22Rv1 (cell line): ENCODE data around the gene ZFC3H1.

Source experiments
- CTCF ChIP-seq: fragments of 450-650 bp; IDR thresholded peaks from 2 replicates; pipeline ENCODE4 v1.5.1; 2017; ENCODE audit warnings: mild to moderate bottlenecking
- ZFX ChIP-seq: fragments of 450-650 bp; IDR thresholded peaks from 2 replicates; pipeline ENCODE4 v1.6.1; 2017; ENCODE audit warnings: antibody characterized with exemption, borderline replicate concordance

DNA sequence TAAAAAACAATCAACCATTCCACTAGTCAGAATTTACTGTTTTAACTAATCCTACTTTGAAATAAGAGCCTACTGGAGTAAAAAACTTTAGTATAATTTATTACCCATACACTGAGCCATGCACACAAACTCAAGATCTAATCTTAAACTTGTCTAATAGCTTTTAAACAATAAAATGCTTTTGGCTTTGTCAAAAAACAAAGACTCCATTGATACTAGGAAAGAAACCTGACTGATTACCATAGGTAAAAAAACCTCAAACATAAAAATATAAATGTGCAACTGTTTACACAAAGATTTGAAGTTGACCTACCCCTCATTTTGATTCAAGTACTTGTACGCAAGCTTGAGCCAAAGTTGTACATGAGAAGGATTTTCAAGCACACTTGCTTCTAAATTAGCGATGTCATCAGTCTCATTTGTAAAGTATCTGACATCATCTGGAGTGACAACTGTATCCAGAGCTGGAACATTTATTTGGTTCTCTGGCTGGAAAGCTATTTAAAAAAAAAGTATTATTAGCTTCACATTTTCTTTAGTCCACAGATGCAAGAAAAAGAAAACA lies 36.1 kb downstream of the ZFC3H1 start:
- no peak for TF ChIP-seq ZFX
- no peak for TF ChIP-seq CTCF
